CD14-positive monocyte (primary cell): ENCODE results near the gene OR10V1. TPM values are rescaled to one million over a fixed set of nuclear protein-coding genes. Genes with fewer than 3 reads are reported as not detected.

Experiments used
- DNase-seq, 3 donors: peaks; one replicate each; pipeline ENCODE4 v3.0.0-alpha.2; 2011 to 2022
- H2AFZ ChIP-seq: 2 replicates; pipeline ENCODE4 v1.6.0; 2012; ENCODE audit warnings: mild to moderate bottlenecking, low read depth, low read length, inconsistent platforms; ENCODE audit not compliant: insufficient read depth, poor library complexity, severe bottlenecking
- H3K27ac ChIP-seq, 2 donors: 1 replicate in 1 of 2; 2 replicates in 1 of 2; pipeline ENCODE4 v1.5.1; 2012 to 2013; ENCODE audit warnings: low read length in 2 of 2, control low read depth in 1 of 2, inconsistent platforms in 1 of 2, low read depth in 1 of 2, mild to moderate bottlenecking in 1 of 2
- H3K27me3 ChIP-seq, 2 donors: one replicate each; pipeline versions ENCODE4 v1.6.0 to v1.6.1; 2011 to 2013; ENCODE audit warnings: low read length in 2 of 2; ENCODE audit not compliant: control insufficient read depth in 2 of 2, insufficient read depth in 2 of 2
- H3K36me3 ChIP-seq, 2 donors: replicated peaks in 1 of 2; 1 replicate in 1 of 2; 2 replicates in 1 of 2; pipeline versions ENCODE4 v1.5.1 to v1.6.1; 2012 to 2013; ENCODE audit warnings: low read length in 2 of 2, control low read depth in 1 of 2, inconsistent platforms in 1 of 2, mild to moderate bottlenecking in 1 of 2; ENCODE audit not compliant: insufficient read depth in 2 of 2, control insufficient read depth in 1 of 2
- H3K4me1 ChIP-seq, 2 donors: 1 replicate in 1 of 2; 2 replicates in 1 of 2; pipeline versions ENCODE4 v1.5.1 to v1.6.1; 2012 to 2013; ENCODE audit warnings: low read length in 2 of 2, control low read depth in 1 of 2, inconsistent platforms in 1 of 2, mild to moderate bottlenecking in 1 of 2, moderate library complexity in 1 of 2; ENCODE audit not compliant: insufficient read depth in 2 of 2, control insufficient read depth in 1 of 2
- H3K4me2 ChIP-seq: replicated peaks from 2 replicates; pipeline ENCODE3; 2012; ENCODE audit warnings: low read length, moderate library complexity, mild to moderate bottlenecking; ENCODE audit not compliant: poor library complexity, severe bottlenecking; ENCODE audit errors: extremely low read depth
- H3K4me3 ChIP-seq, 3 experiments: fragments of 200-600 bp in 1 of 3; sonication (generic) in 1 of 3; replicated peaks in 1 of 3; 1 replicate in 2 of 3; 2 replicates in 1 of 3; pipeline ENCODE4 v1.5.1; 2011 to 2013; ENCODE audit warnings: low read length in 3 of 3, mild to moderate bottlenecking in 3 of 3, control low read depth in 2 of 3, low read depth in 2 of 3, inconsistent platforms in 1 of 3, moderate library complexity in 1 of 3
- H3K79me2 ChIP-seq: 2 replicates; pipeline ENCODE4 v1.6.0; 2012; ENCODE audit warnings: mild to moderate bottlenecking, control low read depth, inconsistent platforms, low read length, moderate library complexity; ENCODE audit not compliant: insufficient read depth
- H3K9ac ChIP-seq: 2 replicates; pipeline ENCODE4 v1.6.0; 2017; ENCODE audit warnings: low read length, mild to moderate bottlenecking; ENCODE audit not compliant: insufficient read depth, poor library complexity, severe bottlenecking
- H3K9me3 ChIP-seq, 2 donors: replicated peaks in 1 of 2; 1 replicate in 1 of 2; 2 replicates in 1 of 2; pipeline versions ENCODE4 v1.5.1 to v1.6.1; 2012 to 2013; ENCODE audit warnings: low read length in 2 of 2, control low read depth in 1 of 2; ENCODE audit not compliant: control insufficient read depth in 1 of 2, insufficient read depth in 1 of 2
- H4K20me1 ChIP-seq: 2 replicates; pipeline ENCODE4 v1.6.0; 2012; ENCODE audit warnings: mild to moderate bottlenecking, low read length, control low read depth, moderate library complexity; ENCODE audit not compliant: insufficient read depth
- H3K27ac Mint-ChIP-seq, 7 donors: one replicate each; pipeline ENCODE4 v1.8.0; 2020; ENCODE audit warnings: mild to moderate bottlenecking in 7 of 7, mixed read lengths in 7 of 7, moderate library complexity in 6 of 7, inconsistent platforms in 2 of 7
- H3K27me3 Mint-ChIP-seq, 3 donors: one replicate each; pipeline ENCODE4 v1.8.0; 2021 to 2022; ENCODE audit warnings: low read depth in 3 of 3, mild to moderate bottlenecking in 3 of 3, mixed read lengths in 3 of 3, moderate library complexity in 3 of 3, inconsistent platforms in 1 of 3
- H3K36me3 Mint-ChIP-seq, 2 donors: one replicate each; pipeline ENCODE4 v1.8.0; 2020; ENCODE audit warnings: mixed read lengths in 2 of 2, inconsistent platforms in 1 of 2, mild to moderate bottlenecking in 1 of 2
- H3K4me1 Mint-ChIP-seq: one replicate; pipeline ENCODE4 v1.8.0; 2020; ENCODE audit warnings: mild to moderate bottlenecking, mixed read lengths
- H3K4me3 Mint-ChIP-seq, 2 donors: one replicate each; pipeline ENCODE4 v1.8.0; 2020; ENCODE audit warnings: mild to moderate bottlenecking in 2 of 2, mixed read lengths in 2 of 2, moderate library complexity in 1 of 2
- H3K9me3 Mint-ChIP-seq, 7 donors: one replicate each; pipeline ENCODE4 v1.8.0; 2020 to 2022; ENCODE audit warnings: mixed read lengths in 7 of 7, mild to moderate bottlenecking in 6 of 7, moderate library complexity in 6 of 7, inconsistent platforms in 2 of 7
- CTCF ChIP-seq: fragments of 200-600 bp; IDR thresholded peaks from one replicate; pipeline ENCODE4 v1.8.0; 2022; ENCODE audit warnings: antibody characterized with exemption, mild to moderate bottlenecking
- WGBS: methylation state at CpG from one replicate; pipeline ENCODE4 v1.1.5; 2013; ENCODE audit warnings: missing lambda C conversion rate; ENCODE audit not compliant: insufficient coverage; 5-methylcytosine and 5-hydroxymethylcytosine counted together
- intact Hi-C, 2 donors: fragments of 100-400 bp; cut with micrococcal nuclease; formaldehyde crosslinking; loops; one replicate each; pipeline versions ENCODE4 v1.15.0 to v1.15.1; 2023
- polyA plus RNA-seq, 3 donors: library from polyadenylated mRNA; depleted of rRNA in 1 of 3; unstranded in 2 of 3; stranded (reverse) in 1 of 3; fragments of 300-500 nt in 2 of 3; fragments of >200 nt in 1 of 3; fragmentation: Illumina TruSeq in 2 of 3; gene quantifications; 1 replicate in 2 of 3; 2 replicates in 1 of 3; pipeline ENCODE4 v1.2.3, GENCODE V29; 2012 to 2021

OR10V1 gene
- polyA plus RNA-seq, 3 donors, result not detected

- Histone ChIP-seq H3K4me2 (peak overlapping the region; percentile 99), H3K27ac (peak overlapping the region in 1 of 2 donors; percentile 77), H3K9ac (peak overlapping the region; percentile 91), H3K4me3 (peak overlapping the region; percentile 63 to 94 (median 82)), H3K36me3 (peaks cover 0 to 15% of the 10 kb centered on the region in 2 donors), H3K79me2 (peaks cover 35% of the 10 kb centered on the region), H2AFZ (peak overlapping the region; percentile 99), H3K4me1 (peaks cover 31 to 38% of the 10 kb centered on the region in 2 donors), H3K27me3 (no peaks in the 10 kb centered on the region), H3K9me3 (no peaks in the 10 kb centered on the region), H4K20me1 (peaks cover 32% of the 10 kb centered on the region)
- Mint-ChIP-seq H3K27ac (peak overlapping the region; percentile 76 to 92 (median 90)), H3K27me3 (peaks cover 0 to 3% (median 0%) of the 10 kb centered on the region in 3 donors), H3K4me3 (peak overlapping the region; percentile 99), H3K36me3 (peaks cover 12 to 26% of the 10 kb centered on the region in 2 donors), H3K4me1 (peaks cover 38% of the 10 kb centered on the region), H3K9me3 (peaks cover 0 to 1% (median 0%) of the 10 kb centered on the region in 7 donors)
- DNase-seq, result peak; percentile 80 to 87 (median 87)
- TF ChIP-seq CTCF, result peak; percentile 90
- 32% methylated on average over 29 of the region's 47 CpGs for WGBS
- intact Hi-C loops, result loop anchor here (2.0 to 10.0 kb wide), 3 partner anchors 17 to 89 kb away; partner anchors contain the start of gene PATL1 (in 2 of the 2)
Measured at GRCh38 chr11:59753650-59754493, 40.2 kb upstream of the OR10V1 start.

GRCh38 chr11:59746111-59746510 lies 32.5 kb upstream of the OR10V1 start:
- no CpG with 5 or more reads among the region's 2 CpGs for WGBS
- Histone ChIP-seq H3K27me3 (no peaks in the 10 kb centered on the region), H3K4me3 (no peak overlapping the region), H3K27ac (no peak overlapping the region), H3K9ac (no peak overlapping the region), H3K79me2 (no peaks in the 10 kb centered on the region), H4K20me1 (no peaks in the 10 kb centered on the region), H3K4me1 (no peaks in the 10 kb centered on the region), H3K9me3 (no peaks in the 10 kb centered on the region), H3K4me2 (no peak overlapping the region), H3K36me3 (no peaks in the 10 kb centered on the region), H2AFZ (no peak overlapping the region)
- H3K27me3 Mint-ChIP-seq, result peaks cover 0 to 5% (median 1%) of the 10 kb centered on the region in 3 donors
- H3K4me1 Mint-ChIP-seq, result no peaks in the 10 kb centered on the region
- no peak for DNase-seq
- no peak overlapping the region for H3K4me3 Mint-ChIP-seq
- no peak overlapping the region for H3K27ac Mint-ChIP-seq
- intact Hi-C loops, result no loop called here
- H3K36me3 Mint-ChIP-seq, result peaks cover 0 to 3% of the 10 kb centered on the region in 2 donors
- no peak for TF ChIP-seq CTCF
- H3K9me3 Mint-ChIP-seq, result peaks cover 0 to 1% (median 0%) of the 10 kb centered on the region in 7 donors
